HL-60 (cell line): ENCODE data around the gene TSPAN18.

Source experiments
- GABPA ChIP-seq: IDR thresholded peaks from 2 replicates; pipeline ENCODE4 v1.6.1; 2012; ENCODE audit warnings: low read depth
- TF ChIP-seq, protein P1 (sequence below): IDR thresholded peaks from one replicate; pipeline ENCODE4 v1.5.1; 2011; ENCODE audit warnings: low read length, control low read depth, inconsistent platforms; ENCODE audit not compliant: insufficient read depth
- TF ChIP-seq, protein P2 (sequence below): IDR thresholded peaks from 2 replicates; pipeline ENCODE4 v1.6.1; 2012; ENCODE audit warnings: low read depth; ENCODE audit not compliant: insufficient replicate concordance

DNA sequence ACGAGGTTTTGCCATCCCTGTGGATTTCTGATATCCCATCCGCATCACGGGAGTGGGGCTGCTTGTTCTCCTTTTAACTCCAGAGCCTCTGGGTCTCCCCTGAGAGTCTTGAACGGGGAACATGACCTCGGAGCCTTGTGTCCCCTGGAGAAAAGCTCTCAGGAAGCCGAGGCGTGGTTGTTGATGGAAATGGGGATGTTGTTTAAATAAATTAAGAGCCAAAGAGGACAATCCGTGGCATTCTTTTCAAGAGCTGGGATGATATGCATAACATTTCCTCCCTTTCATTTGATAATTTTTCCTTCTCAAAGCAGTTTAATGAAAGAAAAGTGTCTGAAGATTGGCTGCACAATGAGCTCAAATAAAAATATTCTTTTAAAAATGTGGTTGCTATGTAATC, 14.2 kb downstream of the TSPAN18 start:
- TF ChIP-seq, protein P1, sequence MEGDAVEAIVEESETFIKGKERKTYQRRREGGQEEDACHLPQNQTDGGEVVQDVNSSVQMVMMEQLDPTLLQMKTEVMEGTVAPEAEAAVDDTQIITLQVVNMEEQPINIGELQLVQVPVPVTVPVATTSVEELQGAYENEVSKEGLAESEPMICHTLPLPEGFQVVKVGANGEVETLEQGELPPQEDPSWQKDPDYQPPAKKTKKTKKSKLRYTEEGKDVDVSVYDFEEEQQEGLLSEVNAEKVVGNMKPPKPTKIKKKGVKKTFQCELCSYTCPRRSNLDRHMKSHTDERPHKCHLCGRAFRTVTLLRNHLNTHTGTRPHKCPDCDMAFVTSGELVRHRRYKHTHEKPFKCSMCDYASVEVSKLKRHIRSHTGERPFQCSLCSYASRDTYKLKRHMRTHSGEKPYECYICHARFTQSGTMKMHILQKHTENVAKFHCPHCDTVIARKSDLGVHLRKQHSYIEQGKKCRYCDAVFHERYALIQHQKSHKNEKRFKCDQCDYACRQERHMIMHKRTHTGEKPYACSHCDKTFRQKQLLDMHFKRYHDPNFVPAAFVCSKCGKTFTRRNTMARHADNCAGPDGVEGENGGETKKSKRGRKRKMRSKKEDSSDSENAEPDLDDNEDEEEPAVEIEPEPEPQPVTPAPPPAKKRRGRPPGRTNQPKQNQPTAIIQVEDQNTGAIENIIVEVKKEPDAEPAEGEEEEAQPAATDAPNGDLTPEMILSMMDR, result no peak
- TF ChIP-seq, protein P2, sequence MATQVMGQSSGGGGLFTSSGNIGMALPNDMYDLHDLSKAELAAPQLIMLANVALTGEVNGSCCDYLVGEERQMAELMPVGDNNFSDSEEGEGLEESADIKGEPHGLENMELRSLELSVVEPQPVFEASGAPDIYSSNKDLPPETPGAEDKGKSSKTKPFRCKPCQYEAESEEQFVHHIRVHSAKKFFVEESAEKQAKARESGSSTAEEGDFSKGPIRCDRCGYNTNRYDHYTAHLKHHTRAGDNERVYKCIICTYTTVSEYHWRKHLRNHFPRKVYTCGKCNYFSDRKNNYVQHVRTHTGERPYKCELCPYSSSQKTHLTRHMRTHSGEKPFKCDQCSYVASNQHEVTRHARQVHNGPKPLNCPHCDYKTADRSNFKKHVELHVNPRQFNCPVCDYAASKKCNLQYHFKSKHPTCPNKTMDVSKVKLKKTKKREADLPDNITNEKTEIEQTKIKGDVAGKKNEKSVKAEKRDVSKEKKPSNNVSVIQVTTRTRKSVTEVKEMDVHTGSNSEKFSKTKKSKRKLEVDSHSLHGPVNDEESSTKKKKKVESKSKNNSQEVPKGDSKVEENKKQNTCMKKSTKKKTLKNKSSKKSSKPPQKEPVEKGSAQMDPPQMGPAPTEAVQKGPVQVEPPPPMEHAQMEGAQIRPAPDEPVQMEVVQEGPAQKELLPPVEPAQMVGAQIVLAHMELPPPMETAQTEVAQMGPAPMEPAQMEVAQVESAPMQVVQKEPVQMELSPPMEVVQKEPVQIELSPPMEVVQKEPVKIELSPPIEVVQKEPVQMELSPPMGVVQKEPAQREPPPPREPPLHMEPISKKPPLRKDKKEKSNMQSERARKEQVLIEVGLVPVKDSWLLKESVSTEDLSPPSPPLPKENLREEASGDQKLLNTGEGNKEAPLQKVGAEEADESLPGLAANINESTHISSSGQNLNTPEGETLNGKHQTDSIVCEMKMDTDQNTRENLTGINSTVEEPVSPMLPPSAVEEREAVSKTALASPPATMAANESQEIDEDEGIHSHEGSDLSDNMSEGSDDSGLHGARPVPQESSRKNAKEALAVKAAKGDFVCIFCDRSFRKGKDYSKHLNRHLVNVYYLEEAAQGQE, result no peak
- TF ChIP-seq GABPA, result no peak
